Small intestine (tissue), 7 donors: ENCODE measurements around the gene GALNT18. TPM values are rescaled to one million over a fixed set of nuclear protein-coding genes. Genes with fewer than 3 reads are reported as not detected.

Experiments used
- DNase-seq, 2 donors: peaks; one replicate each; pipeline versions ENCODE4 v3.0.0 to v3.0.0-alpha.2; 2013
- FAIRE-seq: peaks from 2 replicates; lab custom pipeline; 2012; peaks lifted over from hg19 to GRCh38; lab: Jason Lieb, UNC
- H3K27ac ChIP-seq, 3 donors: one replicate each; pipeline ENCODE4 v1.5.1; 2013; ENCODE audit warnings: low read length in 2 of 3, mild to moderate bottlenecking in 2 of 3, control low read depth in 1 of 3, inconsistent platforms in 1 of 3, low read depth in 1 of 3, moderate library complexity in 1 of 3
- H3K27me3 ChIP-seq, 3 donors: one replicate each; pipeline ENCODE4 v1.6.1; 2013; ENCODE audit warnings: low read length in 3 of 3, inconsistent platforms in 1 of 3; ENCODE audit not compliant: control insufficient read depth in 3 of 3, insufficient read depth in 3 of 3
- H3K36me3 ChIP-seq, 3 donors: one replicate each; pipeline ENCODE4 v1.6.1; 2013; ENCODE audit warnings: low read length in 3 of 3, inconsistent platforms in 1 of 3, low read depth in 1 of 3, mild to moderate bottlenecking in 1 of 3, moderate library complexity in 1 of 3; ENCODE audit not compliant: control insufficient read depth in 3 of 3, insufficient read depth in 2 of 3
- H3K4me1 ChIP-seq, 3 donors: one replicate each; pipeline ENCODE4 v1.6.1; 2013; ENCODE audit warnings: low read length in 2 of 3, inconsistent platforms in 1 of 3, low read depth in 1 of 3, mild to moderate bottlenecking in 1 of 3, moderate library complexity in 1 of 3; ENCODE audit not compliant: control insufficient read depth in 3 of 3, insufficient read depth in 2 of 3
- H3K4me3 ChIP-seq, 3 donors: one replicate each; pipeline ENCODE4 v1.5.1; 2013; ENCODE audit warnings: low read length in 3 of 3, control low read depth in 1 of 3, inconsistent platforms in 1 of 3, low read depth in 1 of 3, mild to moderate bottlenecking in 1 of 3, moderate library complexity in 1 of 3
- H3K9me3 ChIP-seq, 2 donors: one replicate each; pipeline ENCODE4 v1.6.1; 2013; ENCODE audit warnings: low read depth in 1 of 2, low read length in 1 of 2; ENCODE audit not compliant: control insufficient read depth in 2 of 2, insufficient read depth in 1 of 2
- WGBS, 3 donors: extraction: QIAGEN DNeasy Blood & Tissue Kit; methylation state at CpG; one replicate each; pipeline ENCODE4 v1.1.7; 2013; 5-methylcytosine and 5-hydroxymethylcytosine counted together
- polyA plus RNA-seq, 4 donors: library from polyadenylated mRNA; stranded (reverse) in 3 of 4; unstranded in 1 of 4; fragments of 200-250 nt in 3 of 4; fragments of 120-200 nt in 1 of 4; gene quantifications; one replicate each; pipeline versions ENCODE4 v1.2.1 to v1.2.3, GENCODE V29; 2013
- donor health status: healthy with polysubstance abuse.
- donor health status: control.
- donor health status: control.
- donor health status: Bipolar disorder and iron deficiency.
- donor health status: healthy.

The GALNT18 gene
- polyA plus RNA-seq, 4 donors, result 0.45 to 18.9 (median 1.5) TPM

- FAIRE-seq (no peak), DNase-seq (no peak)
- WGBS, 3 donors, result 56 to 82% (median 63%) methylated on average over 1 of the region's 1 CpG
- no peaks in the 10 kb centered on the region for H3K36me3 ChIP-seq
- H3K4me1 ChIP-seq, result no peaks in the 10 kb centered on the region
- H3K9me3 ChIP-seq, result no peaks in the 10 kb centered on the region
- H3K27ac ChIP-seq, result no peak overlapping the region
- H3K27me3 ChIP-seq, result no peaks in the 10 kb centered on the region
- H3K4me3 ChIP-seq, result no peak overlapping the region
These were observed 283.5 kb downstream of the GALNT18 start for GRCh38 chr11:11338304-11338703.

- 22 to 44% (median 29%) methylated on average over 4 of the region's 4 CpGs for WGBS, 3 donors
- no peak for FAIRE-seq
- Histone ChIP-seq H3K27me3 (no peaks in the 10 kb centered on the region), H3K4me1 (no peaks in the 10 kb centered on the region), H3K4me3 (no peak overlapping the region), H3K36me3 (no peaks in the 10 kb centered on the region), H3K27ac (no peak overlapping the region), H3K9me3 (no peaks in the 10 kb centered on the region)
- DNase-seq, result no peak
These were observed 285.1 kb downstream of the GALNT18 start for GRCh38 chr11:11336664-11337063.

DNA sequence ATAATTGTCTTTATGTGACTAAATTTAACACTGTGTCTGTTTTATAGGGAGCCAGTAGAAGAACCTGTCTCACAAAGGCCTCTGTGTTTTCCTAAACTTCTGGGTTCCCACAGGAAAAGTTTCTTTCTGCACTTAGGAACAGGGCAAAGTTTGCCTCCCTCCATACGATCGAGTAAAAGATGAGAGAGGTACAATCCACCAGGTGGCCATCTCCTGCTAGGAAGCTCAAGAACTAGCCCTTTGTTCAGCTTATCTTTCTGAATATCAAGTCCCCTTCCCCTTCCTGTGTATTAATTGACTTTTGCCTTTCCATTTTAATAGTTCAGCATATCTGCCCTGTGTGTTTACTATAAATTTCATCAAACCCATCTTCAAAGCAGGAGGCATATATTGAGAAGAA, 286.8 kb downstream of the GALNT18 start:
- Histone ChIP-seq H3K4me3 (no peak overlapping the region), H3K4me1 (no peaks in the 10 kb centered on the region), H3K27ac (no peak overlapping the region), H3K27me3 (no peaks in the 10 kb centered on the region), H3K9me3 (no peaks in the 10 kb centered on the region), H3K36me3 (no peaks in the 10 kb centered on the region)
- FAIRE-seq (no peak), DNase-seq (no peak)
- WGBS, 3 donors, result 20 to 69% (median 35%) methylated on average over 2 of the region's 2 CpGs

GRCh38 chr11:11334607-11335006, 287.2 kb downstream of the GALNT18 start:
- Histone ChIP-seq H3K4me1 (no peaks in the 10 kb centered on the region), H3K4me3 (no peak overlapping the region), H3K27me3 (no peaks in the 10 kb centered on the region), H3K9me3 (no peaks in the 10 kb centered on the region), H3K27ac (no peak overlapping the region), H3K36me3 (no peaks in the 10 kb centered on the region)
- WGBS, 3 donors, result 25 to 52% (median 46%) methylated on average over 4 of the region's 4 CpGs
- FAIRE-seq, result no peak
- no peak for DNase-seq

- Histone ChIP-seq H3K4me1 (no peaks in the 10 kb centered on the region), H3K4me3 (no peak overlapping the region), H3K27me3 (no peaks in the 10 kb centered on the region), H3K9me3 (no peaks in the 10 kb centered on the region), H3K36me3 (no peaks in the 10 kb centered on the region), H3K27ac (no peak overlapping the region)
- WGBS, 3 donors, result 55 to 69% (median 66%) methylated on average over 5 of the region's 5 CpGs
- no peak for FAIRE-seq
- no peak for DNase-seq
These were observed 289.6 kb downstream of the GALNT18 start for GRCh38 chr11:11332141-11332710.

GRCh38 chr11:11329062-11329806, 292.6 kb downstream of the GALNT18 start:
- peaks cover 0 to 3% (median 0%) of the 10 kb centered on the region in 3 donors for H3K36me3 ChIP-seq
- 58 to 80% (median 71%) methylated on average over 4 of the region's 4 CpGs for WGBS, 3 donors
- no peak for FAIRE-seq

DNA sequence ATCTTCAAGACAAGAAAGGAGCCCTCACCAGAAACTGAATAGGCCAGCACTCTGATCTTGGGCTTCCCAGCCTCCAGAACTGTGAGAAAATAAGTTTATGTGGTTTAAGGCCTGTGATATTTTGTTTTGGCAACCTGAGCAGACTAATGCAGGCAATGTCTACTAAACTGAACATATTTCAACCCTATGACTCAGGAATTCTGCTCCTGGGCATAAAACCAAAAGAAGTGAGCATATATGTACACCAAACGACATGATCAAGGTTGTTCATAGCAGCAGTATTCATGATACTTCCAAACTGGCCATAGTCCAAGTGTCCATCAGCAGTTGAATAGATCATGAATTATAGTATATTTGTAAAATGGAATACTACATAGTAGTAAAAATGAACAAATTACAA, 297.7 kb downstream of the GALNT18 start:
- no peaks in the 10 kb centered on the region for H3K9me3 ChIP-seq
- no peak overlapping the region for H3K27ac ChIP-seq
- peaks cover 0 to 3% (median 2%) of the 10 kb centered on the region in 3 donors for H3K36me3 ChIP-seq
- WGBS, 3 donors, result 50 to 79% (median 51%) methylated on average over 1 of the region's 1 CpG
- no peaks in the 10 kb centered on the region for H3K27me3 ChIP-seq
- FAIRE-seq (no peak), DNase-seq (no peak)
- H3K4me1 ChIP-seq, result no peaks in the 10 kb centered on the region
- no peak overlapping the region for H3K4me3 ChIP-seq

More at GRCh38 chr11:11329062-11329806, 292.6 kb downstream of the GALNT18 start:
- H3K9me3 ChIP-seq, result no peaks in the 10 kb centered on the region
- H3K27me3 ChIP-seq, result no peaks in the 10 kb centered on the region
- H3K27ac ChIP-seq, result no peak overlapping the region
- H3K4me1 ChIP-seq, result no peaks in the 10 kb centered on the region
- DNase-seq, result no peak
- no peak overlapping the region for H3K4me3 ChIP-seq

- Histone ChIP-seq H3K27me3 (no peaks in the 10 kb centered on the region), H3K4me1 (no peaks in the 10 kb centered on the region), H3K36me3 (peaks cover 0 to 3% (median 2%) of the 10 kb centered on the region in 3 donors), H3K9me3 (no peaks in the 10 kb centered on the region), H3K27ac (no peak overlapping the region), H3K4me3 (no peak overlapping the region)
- DNase-seq, result no peak
- FAIRE-seq, result no peak
These were observed 299.7 kb downstream of the GALNT18 start for GRCh38 chr11:11322101-11322500.
